AG04450 (cell line): ENCODE measurements around the gene OR52E5. TPM values are rescaled to one million over a fixed set of nuclear protein-coding genes. Genes with fewer than 3 reads are reported as not detected.

ENCODE experiments used
- CTCF ChIA-PET: fragments of 300-600, 350-600 bp; formaldehyde crosslinking; extraction: SDS; loops from one replicate; lab custom pipeline; 2022; ENCODE audit warnings: antibody characterized with exemption, inconsistent platforms; lab: Charles Lee
- POLR2A ChIA-PET: fragments of 350-600 bp; formaldehyde crosslinking; extraction: SDS; loops from one replicate; lab custom pipeline; 2021; ENCODE audit warnings: antibody characterized with exemption, inconsistent platforms; lab: Yijun Ruan, JAX
- DNase-seq: peaks from one replicate; pipeline ENCODE4 v3.0.0-alpha.2; 2011; ENCODE audit warnings: low read depth, low spot score
- H3K27ac ChIP-seq: one replicate; pipeline ENCODE4 v1.5.1; 2012; ENCODE audit warnings: low read depth, low read length, control low read depth
- H3K27me3 ChIP-seq: one replicate; pipeline ENCODE4 v1.6.0; 2012; ENCODE audit warnings: low read length; ENCODE audit not compliant: control insufficient read depth, insufficient read depth
- H3K4me3 ChIP-seq: 2 replicates; pipeline ENCODE4 v1.5.1; 2011; ENCODE audit warnings: mild to moderate bottlenecking, low read depth, low read length, control low read depth
- H3K9me3 ChIP-seq: 2 replicates; pipeline ENCODE4 v1.5.1; 2012; ENCODE audit warnings: low read length; ENCODE audit not compliant: control insufficient read depth, insufficient read depth
- CTCF ChIP-seq: IDR thresholded peaks from 2 replicates; pipeline ENCODE4 v1.5.1; 2011; ENCODE audit warnings: low read depth, low read length, control low read depth, inconsistent platforms
- polyA plus RNA-seq: library from polyadenylated mRNA; depleted of rRNA; stranded (reverse); fragments of >200 nt; gene quantifications from 2 replicates; pipeline ENCODE4 v1.2.3, GENCODE V29; 2011; rRNA removed

The OR52E5 gene
- polyA plus RNA-seq, 1 experiment = not detected

- TF ChIP-seq CTCF = no peak
- ChIA-PET CTCF (no interaction called here), POLR2A (no interaction called here)
- Histone ChIP-seq H3K27me3 (no peaks in the 10 kb centered on the region), H3K27ac (no peak overlapping the region), H3K4me3 (no peak overlapping the region), H3K9me3 (peaks cover 44% of the 10 kb centered on the region)
- DNase-seq = no peak
Measured at GRCh38 chr11:5937868-5938602, 45.0 kb downstream of the OR52E5 start.

- TF ChIP-seq CTCF = no peak
- Histone ChIP-seq H3K9me3 (peaks cover 39% of the 10 kb centered on the region), H3K27me3 (no peaks in the 10 kb centered on the region), H3K4me3 (no peak overlapping the region), H3K27ac (no peak overlapping the region)
- DNase-seq = no peak
- CTCF ChIA-PET = no interaction called here
- POLR2A ChIA-PET = no interaction called here
Measured at GRCh38 chr11:5938603-5938965, 45.6 kb downstream of the OR52E5 start.

- Histone ChIP-seq H3K27me3 (no peaks in the 10 kb centered on the region), H3K27ac (no peak overlapping the region), H3K9me3 (peaks cover 32% of the 10 kb centered on the region), H3K4me3 (no peak overlapping the region)
- TF ChIP-seq CTCF = no peak
- CTCF ChIA-PET = no interaction called here
- no peak for DNase-seq
- POLR2A ChIA-PET = no interaction called here
Measured at GRCh38 chr11:5940748-5941147, 47.7 kb downstream of the OR52E5 start.

- Histone ChIP-seq H3K4me3 (no peak within 1 kb of the TSS), H3K9me3 (peaks cover 26% of the 10 kb centered on the region), H3K27ac (no peak within 1 kb of the TSS), H3K27me3 (no peaks in the 10 kb centered on the region)
- CTCF ChIA-PET = no interaction called here
- POLR2A ChIA-PET = no interaction called here
- DNase-seq = no peak
- TF ChIP-seq CTCF = no peak
Measured at GRCh38 chr11:5941951-5942350, 48.9 kb downstream of the OR52E5 start, which contains the start of gene OR56A3. Gene OR56A3 (plus strand): TSS chr11:5942251. CDS start chr11:5947347, 5,096 bp downstream.

Other genes with a start within 250 kb of the OR52E5 start
- 46.3 and 53.3 TPM in 2 replicates for gene TRIM5, start 208.1 kb upstream of the OR52E5 start, polyA plus RNA-seq
- 79.9 and 100 TPM in 2 replicates for gene TRIM22, start 203.4 kb upstream of the OR52E5 start, polyA plus RNA-seq
- not detected in 2 replicates for gene OR56B1, start 156.8 kb upstream of the OR52E5 start, polyA plus RNA-seq
- gene OR52N4, start 139.0 kb upstream of the OR52E5 start, polyA plus RNA-seq = not detected in 2 replicates
- gene OR52N5, start 109.9 kb upstream of the OR52E5 start, polyA plus RNA-seq = not detected in 2 replicates
- gene OR52N1, start 101.9 kb upstream of the OR52E5 start, polyA plus RNA-seq = not detected in 2 replicates
- gene OR52N2, start 84.3 kb upstream of the OR52E5 start, polyA plus RNA-seq = not detected in 2 replicates
- not detected in 2 replicates for gene OR52E6, start 51.3 kb upstream of the OR52E5 start, polyA plus RNA-seq
- gene OR52E8, start 35.5 kb upstream of the OR52E5 start, polyA plus RNA-seq = not detected in 2 replicates
- not detected in 2 replicates for gene OR52E4, start 12.6 kb upstream of the OR52E5 start, polyA plus RNA-seq
- gene OR56A3, start 49.0 kb downstream of the OR52E5 start, polyA plus RNA-seq = not detected in 2 replicates
- gene OR56A5, start 75.3 kb downstream of the OR52E5 start, polyA plus RNA-seq = not detected in 2 replicates
- not detected in 2 replicates for gene OR52L1, start 93.8 kb downstream of the OR52E5 start, polyA plus RNA-seq
- gene OR56A4, start 113.7 kb downstream of the OR52E5 start, polyA plus RNA-seq = not detected in 2 replicates
- not detected in 2 replicates for gene OR56A1, start 137.6 kb downstream of the OR52E5 start, polyA plus RNA-seq
- not detected in 2 replicates for gene OR56B4, start 214.5 kb downstream of the OR52E5 start, polyA plus RNA-seq